Activated CD4-positive, alpha-beta T cell treated with anti-CD3 and anti-CD28 coated beads for 36 hours (primary cell): ENCODE results near the gene NPR3. TPM values are rescaled to one million over a fixed set of nuclear protein-coding genes. Genes with fewer than 3 reads are reported as not detected.

ENCODE experiments used
- ATAC-seq: fragments of 200-7000 bp; cut with Tn5 transposase; one replicate; pipeline ENCODE4 v1.10.0; 2021; ENCODE audit warnings: mild to moderate bottlenecking, moderate library complexity
- CTCF ChIA-PET: fragments of 350-600 bp; sonication (Branson Sonifier 250); formaldehyde crosslinking; loops from one replicate; lab custom pipeline; 2021; ENCODE audit warnings: antibody characterized with exemption; lab: Charles Lee
- POLR2A ChIA-PET: fragments of 350-600 bp; sonication (Branson Sonifier 250); formaldehyde crosslinking; loops from one replicate; lab custom pipeline; 2021; ENCODE audit warnings: antibody characterized with exemption, inconsistent platforms; lab: Charles Lee
- DNase-seq: peaks from one replicate; pipeline ENCODE4 v3.0.0-alpha.2; 2020
- H3K27ac Mint-ChIP-seq: one replicate; pipeline ENCODE4 v1.8.0; 2021; ENCODE audit warnings: mixed read lengths
- H3K27me3 Mint-ChIP-seq: one replicate; pipeline ENCODE4 v1.8.0; 2021; ENCODE audit warnings: mixed read lengths
- H3K36me3 Mint-ChIP-seq: one replicate; pipeline ENCODE4 v1.8.0; 2021; ENCODE audit warnings: low read depth, mixed read lengths
- H3K4me1 Mint-ChIP-seq: one replicate; pipeline ENCODE4 v1.8.0; 2021; ENCODE audit warnings: mixed read lengths
- H3K4me3 Mint-ChIP-seq: one replicate; pipeline ENCODE4 v1.8.0; 2021; ENCODE audit warnings: mild to moderate bottlenecking, moderate library complexity, mixed read lengths
- H3K9me3 Mint-ChIP-seq: one replicate; pipeline ENCODE4 v1.8.0; 2021; ENCODE audit warnings: low read depth, mixed read lengths
- intact Hi-C, 2 experiments: fragments of 100-400 bp; cut with DNase I in 1 of 2; cut with micrococcal nuclease in 1 of 2; formaldehyde crosslinking; loops; one replicate each; pipeline versions ENCODE4 v1.14.2 to v1.15.1; 2022 to 2024; cut with DNase I, micrococcal nuclease
- total RNA-seq, 2 experiments: library from RNA; stranded (reverse); gene quantifications; one replicate each; pipeline ENCODE4 v1.2.3, GENCODE V29; 2021

Gene NPR3, protein sequence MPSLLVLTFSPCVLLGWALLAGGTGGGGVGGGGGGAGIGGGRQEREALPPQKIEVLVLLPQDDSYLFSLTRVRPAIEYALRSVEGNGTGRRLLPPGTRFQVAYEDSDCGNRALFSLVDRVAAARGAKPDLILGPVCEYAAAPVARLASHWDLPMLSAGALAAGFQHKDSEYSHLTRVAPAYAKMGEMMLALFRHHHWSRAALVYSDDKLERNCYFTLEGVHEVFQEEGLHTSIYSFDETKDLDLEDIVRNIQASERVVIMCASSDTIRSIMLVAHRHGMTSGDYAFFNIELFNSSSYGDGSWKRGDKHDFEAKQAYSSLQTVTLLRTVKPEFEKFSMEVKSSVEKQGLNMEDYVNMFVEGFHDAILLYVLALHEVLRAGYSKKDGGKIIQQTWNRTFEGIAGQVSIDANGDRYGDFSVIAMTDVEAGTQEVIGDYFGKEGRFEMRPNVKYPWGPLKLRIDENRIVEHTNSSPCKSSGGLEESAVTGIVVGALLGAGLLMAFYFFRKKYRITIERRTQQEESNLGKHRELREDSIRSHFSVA
- total RNA-seq = under 1 TPM; 0.05 to 0.09 TPM

DNA sequence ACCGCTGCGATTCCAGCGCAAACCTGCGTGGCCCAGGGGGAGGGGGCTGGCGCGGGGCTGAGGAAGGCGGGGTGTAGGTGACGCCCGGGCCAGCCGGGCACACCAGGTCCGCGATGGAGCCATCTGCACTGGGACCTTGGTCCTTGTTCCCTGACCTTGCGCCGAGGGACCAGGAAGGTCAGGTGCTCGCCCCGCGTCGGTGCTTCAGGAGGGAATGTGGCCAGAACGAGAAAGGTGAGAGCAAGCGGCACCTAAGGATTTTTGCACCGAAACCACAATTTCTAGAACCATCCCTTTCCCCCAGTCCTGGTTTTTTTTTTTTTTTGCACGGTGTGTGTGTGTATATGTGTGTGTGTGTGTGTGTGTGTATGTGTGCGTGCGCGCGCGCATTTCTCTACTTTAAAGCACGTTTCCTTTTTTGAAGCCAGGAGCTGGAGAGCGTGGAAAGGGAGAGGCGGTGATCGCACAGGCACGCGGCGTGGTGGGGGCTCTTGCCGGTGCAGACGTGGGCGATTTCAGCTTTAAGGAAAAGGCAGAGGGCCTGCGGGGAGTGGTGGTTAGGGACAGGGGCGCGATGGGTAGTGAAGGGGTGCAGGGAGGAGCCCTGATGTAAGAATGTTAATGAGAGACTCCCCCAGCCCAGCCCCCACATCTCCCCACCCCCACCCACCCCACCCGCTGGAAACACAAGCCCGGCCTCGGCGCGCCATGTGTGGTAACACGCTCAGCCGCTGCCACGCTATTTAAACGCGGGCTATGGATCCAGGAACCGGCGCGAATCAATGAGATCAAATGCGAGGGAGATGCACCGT lies at the start of gene NPR3:
TSS of gene NPR3 (plus strand) at position 772 of the 812 bp plus-strand sequence. CDS start 456 bp downstream, outside the sequence.
- ChIA-PET POLR2A (no interaction called here), CTCF (interaction anchor here (0.6 to 0.7 kb wide), 3 partner anchors 49 to 1049 kb away, joined by 3 to 4 read pairs (median 3); no protein-coding TSS in a partner anchor)
- DNase-seq = peak; percentile 34
- no peaks in the 10 kb centered on the region for H3K36me3 Mint-ChIP-seq
- peaks cover 27% of the 10 kb centered on the region for H3K4me1 Mint-ChIP-seq
- peaks cover 69% of the 10 kb centered on the region for H3K27me3 Mint-ChIP-seq
- intact Hi-C loops = loop anchor here in 1 of 2 experiments (5.0 to 10.0 kb wide), 2 partner anchors 592 to 1224 kb away; partner anchors contain the start of gene RXFP3
- H3K4me3 Mint-ChIP-seq = peak within 1 kb of the TSS; percentile 68
- no peak within 1 kb of the TSS for H3K27ac Mint-ChIP-seq
- no peaks in the 10 kb centered on the region for H3K9me3 Mint-ChIP-seq
- ATAC-seq = peak; percentile 30

DNA sequence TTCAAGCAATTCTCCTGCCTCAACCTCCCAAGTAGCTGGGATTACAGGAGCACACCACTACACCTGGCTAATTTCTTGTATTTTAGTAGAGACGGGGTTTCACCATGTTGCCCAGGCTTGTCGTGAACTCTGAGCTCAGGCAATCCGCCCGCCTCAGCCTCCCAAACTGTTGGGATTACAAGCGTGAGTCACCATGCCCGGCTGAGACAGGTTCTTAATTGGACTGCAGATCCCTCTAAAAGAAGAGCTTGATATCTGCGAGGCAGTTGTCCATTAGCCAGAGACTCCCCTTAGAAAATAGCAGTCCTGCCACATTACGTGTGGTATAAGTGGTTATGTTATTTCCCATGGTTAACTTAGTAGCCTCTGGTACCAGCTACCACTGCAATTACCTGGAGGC lies 46.6 kb upstream of the NPR3 start:
- H3K9me3 Mint-ChIP-seq = peaks cover 7% of the 10 kb centered on the region
- no peak for DNase-seq
- ChIA-PET CTCF (no interaction called here), POLR2A (no interaction called here)
- H3K4me3 Mint-ChIP-seq = no peak overlapping the region
- H3K27me3 Mint-ChIP-seq = peaks cover 6% of the 10 kb centered on the region
- H3K27ac Mint-ChIP-seq = no peak overlapping the region
- no peaks in the 10 kb centered on the region for H3K36me3 Mint-ChIP-seq
- intact Hi-C loops = no loop called here
- no peaks in the 10 kb centered on the region for H3K4me1 Mint-ChIP-seq
- no peak for ATAC-seq

DNA sequence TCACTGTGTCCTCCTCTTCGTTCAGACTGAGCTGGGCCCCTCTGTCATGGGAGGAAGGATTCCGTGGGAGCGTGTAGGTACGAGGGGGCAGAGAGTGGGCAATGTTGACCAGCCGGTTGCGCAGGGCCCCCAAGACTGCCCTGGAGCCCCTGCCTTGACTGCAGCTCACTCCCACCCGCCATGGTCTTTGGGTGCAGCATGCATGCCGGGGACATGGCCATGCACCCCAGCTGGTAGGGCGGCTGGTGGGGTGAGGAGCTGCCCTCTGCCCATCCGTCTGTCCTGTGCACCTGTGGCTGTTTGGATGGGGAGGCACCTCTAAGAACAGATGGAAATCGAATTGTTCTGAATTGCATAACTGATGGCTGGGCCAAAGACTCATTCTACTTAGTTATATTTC lies 42.6 kb upstream of the NPR3 start:
- H3K36me3 Mint-ChIP-seq = peaks cover 3% of the 10 kb centered on the region
- CTCF ChIA-PET = no interaction called here
- POLR2A ChIA-PET = no interaction called here
- DNase-seq = no peak
- peaks cover 7% of the 10 kb centered on the region for H3K9me3 Mint-ChIP-seq
- H3K27ac Mint-ChIP-seq = no peak overlapping the region
- ATAC-seq = no peak
- H3K4me1 Mint-ChIP-seq = no peaks in the 10 kb centered on the region
- intact Hi-C loops = no loop called here
- peaks cover 2% of the 10 kb centered on the region for H3K27me3 Mint-ChIP-seq
- H3K4me3 Mint-ChIP-seq = no peak overlapping the region

DNA sequence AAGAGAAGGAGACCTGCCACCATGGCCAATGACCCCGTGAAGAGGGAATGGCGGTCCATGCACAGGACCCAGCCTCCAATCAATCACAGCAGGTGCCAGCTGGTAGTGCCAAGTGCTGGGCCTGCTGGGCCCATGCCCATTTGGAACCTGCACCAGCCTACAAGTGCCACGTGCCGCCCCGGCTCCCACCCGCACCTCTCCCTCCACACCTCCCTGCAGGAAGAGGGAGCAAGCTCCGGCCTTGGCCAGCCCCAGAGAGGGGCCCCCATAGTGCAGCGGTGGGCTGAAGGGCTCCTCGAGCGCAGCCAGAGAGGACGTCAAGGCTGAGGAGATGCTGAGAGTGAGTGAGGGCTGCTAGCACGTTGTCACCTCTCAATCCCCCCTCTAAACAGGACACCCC lies 37.8 kb upstream of the NPR3 start:
- DNase-seq (no peak), ATAC-seq (no peak)
- no peak overlapping the region for H3K27ac Mint-ChIP-seq
- intact Hi-C loops = no loop called here
- H3K4me1 Mint-ChIP-seq = no peaks in the 10 kb centered on the region
- peaks cover 8% of the 10 kb centered on the region for H3K27me3 Mint-ChIP-seq
- ChIA-PET CTCF (no interaction called here), POLR2A (no interaction called here)
- peaks cover 7% of the 10 kb centered on the region for H3K9me3 Mint-ChIP-seq
- H3K4me3 Mint-ChIP-seq = no peak overlapping the region
- peaks cover 3% of the 10 kb centered on the region for H3K36me3 Mint-ChIP-seq

DNA sequence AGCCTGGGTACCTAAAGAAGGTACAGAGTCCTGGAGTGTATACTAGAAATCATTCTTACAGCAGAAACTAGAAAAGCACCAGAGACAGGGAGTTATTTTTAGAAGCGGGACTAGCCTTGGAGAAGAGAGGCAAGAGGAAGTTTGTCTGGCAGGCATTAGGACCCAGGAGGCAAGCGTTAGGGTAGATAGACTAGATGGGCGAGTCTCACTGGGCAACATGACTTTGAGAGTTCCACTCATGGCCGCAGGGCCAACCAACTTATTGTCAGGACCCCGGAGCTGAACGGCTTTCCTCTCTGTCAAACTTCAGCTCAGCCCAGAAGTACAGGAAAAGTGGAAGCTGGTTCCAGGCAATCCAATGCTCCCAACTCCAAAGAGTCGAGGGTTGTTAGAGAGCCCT lies 34.1 kb upstream of the NPR3 start:
- no peak overlapping the region for H3K27ac Mint-ChIP-seq
- ChIA-PET POLR2A (no interaction called here), CTCF (no interaction called here)
- no peak for ATAC-seq
- H3K9me3 Mint-ChIP-seq = peaks cover under 1% of the 10 kb centered on the region
- H3K27me3 Mint-ChIP-seq = peaks cover 6% of the 10 kb centered on the region
- no peak overlapping the region for H3K4me3 Mint-ChIP-seq
- H3K4me1 Mint-ChIP-seq = no peaks in the 10 kb centered on the region
- no peak for DNase-seq
- intact Hi-C loops = no loop called here
- no peaks in the 10 kb centered on the region for H3K36me3 Mint-ChIP-seq

DNA sequence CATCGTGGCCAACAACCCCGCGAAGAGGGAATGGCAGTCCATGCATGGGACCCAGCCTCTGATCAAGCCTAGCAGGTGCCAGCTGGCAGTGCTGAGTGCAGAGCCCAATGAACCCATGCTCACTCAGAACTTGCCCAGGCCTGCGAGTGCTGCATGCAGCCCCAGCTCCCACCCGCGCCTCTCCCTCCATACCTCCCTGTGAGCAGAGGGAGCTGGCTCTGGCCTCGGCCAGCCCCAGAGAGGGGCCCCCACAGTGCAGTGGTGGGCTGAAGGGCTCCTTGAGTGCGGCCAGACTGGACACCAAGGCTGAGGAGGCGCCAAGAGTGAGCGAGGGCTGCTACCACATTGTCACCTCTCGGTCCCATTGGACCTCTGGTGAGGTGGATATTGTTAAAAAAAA lies 32.6 kb upstream of the NPR3 start:
- Mint-ChIP-seq H3K27me3 (peaks cover 6% of the 10 kb centered on the region), H3K27ac (no peak overlapping the region), H3K9me3 (peaks cover 2% of the 10 kb centered on the region), H3K4me1 (no peaks in the 10 kb centered on the region), H3K36me3 (no peaks in the 10 kb centered on the region), H3K4me3 (no peak overlapping the region)
- intact Hi-C loops = no loop called here
- ChIA-PET CTCF (no interaction called here), POLR2A (no interaction called here)
- ATAC-seq = no peak
- DNase-seq = no peak

DNA sequence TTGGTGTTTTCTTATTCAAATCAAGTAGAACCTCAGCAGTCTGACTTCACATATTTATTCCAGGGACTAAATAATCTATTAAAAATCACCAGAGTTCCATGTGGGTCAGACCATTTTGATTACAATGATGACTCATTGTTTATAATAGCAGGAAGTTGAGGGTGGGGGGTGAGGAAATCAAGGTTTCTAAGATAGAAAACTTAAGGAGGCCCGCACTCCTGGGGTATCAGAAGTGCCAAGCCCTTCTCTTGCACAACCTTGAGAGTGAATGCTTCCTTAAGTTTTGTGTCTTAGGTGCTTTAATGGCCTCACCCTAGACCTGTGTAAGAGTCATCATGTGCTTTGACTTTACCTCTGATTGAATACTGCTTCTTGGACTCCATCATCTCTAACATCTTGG lies 31.9 kb upstream of the NPR3 start:
- CTCF ChIA-PET = interaction anchor here (0.7 to 0.8 kb wide), 2 partner anchors 29 to 241 kb away, joined by 3 to 5 read pairs; no protein-coding TSS in a partner anchor
- DNase-seq (no peak), ATAC-seq (no peak)
- Mint-ChIP-seq H3K4me3 (no peak overlapping the region), H3K27me3 (peaks cover 6% of the 10 kb centered on the region), H3K36me3 (no peaks in the 10 kb centered on the region), H3K4me1 (no peaks in the 10 kb centered on the region), H3K27ac (no peak overlapping the region), H3K9me3 (peaks cover 9% of the 10 kb centered on the region)
- intact Hi-C loops = no loop called here
- POLR2A ChIA-PET = no interaction called here

DNA sequence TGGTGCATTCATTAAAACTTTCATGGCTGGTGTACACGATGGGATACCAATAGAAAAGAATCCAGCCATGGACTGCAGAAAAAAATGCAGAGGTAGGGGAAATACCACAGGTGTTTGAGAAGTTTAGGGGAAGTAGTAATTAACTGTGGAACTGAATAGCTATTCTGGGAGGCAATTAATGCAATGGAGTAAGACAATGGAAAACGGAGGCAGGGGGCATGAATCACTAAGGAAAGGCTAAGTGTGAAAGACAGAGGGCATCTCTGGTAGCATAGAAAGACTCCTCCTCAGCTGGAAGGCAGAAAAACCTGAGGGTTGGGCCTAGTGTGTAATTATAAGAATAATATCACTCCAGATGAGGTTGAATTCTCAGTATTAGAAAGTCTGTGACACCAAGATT lies 30.9 kb upstream of the NPR3 start:
- H3K27ac Mint-ChIP-seq = no peak overlapping the region
- no peaks in the 10 kb centered on the region for H3K4me1 Mint-ChIP-seq
- POLR2A ChIA-PET = no interaction called here
- H3K27me3 Mint-ChIP-seq = peaks cover 8% of the 10 kb centered on the region
- CTCF ChIA-PET = no interaction called here
- intact Hi-C loops = no loop called here
- no peak for ATAC-seq
- no peak for DNase-seq
- H3K9me3 Mint-ChIP-seq = peaks cover 17% of the 10 kb centered on the region
- no peaks in the 10 kb centered on the region for H3K36me3 Mint-ChIP-seq
- H3K4me3 Mint-ChIP-seq = no peak overlapping the region

DNA sequence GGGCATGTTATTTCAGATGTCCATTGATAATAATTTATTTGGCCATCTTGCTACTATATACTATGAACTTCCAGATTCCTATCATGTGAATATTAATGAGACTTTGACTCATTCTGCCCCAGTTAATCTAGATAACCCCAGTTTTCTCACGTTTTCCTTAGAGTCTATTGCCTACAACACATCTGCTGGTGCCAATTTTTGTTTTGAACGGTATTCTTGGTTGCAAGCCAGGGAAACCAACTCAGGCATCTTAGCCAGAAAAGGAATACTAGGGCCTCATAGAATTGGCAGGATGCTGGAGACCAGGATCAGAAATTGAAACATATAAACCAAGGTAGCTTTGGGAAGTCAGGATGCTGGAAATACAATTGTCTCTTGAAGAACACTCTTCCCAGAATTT lies 28.0 kb upstream of the NPR3 start:
- no peak for ATAC-seq
- H3K4me3 Mint-ChIP-seq = no peak overlapping the region
- no peak for DNase-seq
- H3K27me3 Mint-ChIP-seq = peaks cover 7% of the 10 kb centered on the region
- intact Hi-C loops = no loop called here
- ChIA-PET CTCF (no interaction called here), POLR2A (no interaction called here)
- H3K4me1 Mint-ChIP-seq = no peaks in the 10 kb centered on the region
- no peak overlapping the region for H3K27ac Mint-ChIP-seq
- no peaks in the 10 kb centered on the region for H3K36me3 Mint-ChIP-seq
- H3K9me3 Mint-ChIP-seq = peaks cover 25% of the 10 kb centered on the region

DNA sequence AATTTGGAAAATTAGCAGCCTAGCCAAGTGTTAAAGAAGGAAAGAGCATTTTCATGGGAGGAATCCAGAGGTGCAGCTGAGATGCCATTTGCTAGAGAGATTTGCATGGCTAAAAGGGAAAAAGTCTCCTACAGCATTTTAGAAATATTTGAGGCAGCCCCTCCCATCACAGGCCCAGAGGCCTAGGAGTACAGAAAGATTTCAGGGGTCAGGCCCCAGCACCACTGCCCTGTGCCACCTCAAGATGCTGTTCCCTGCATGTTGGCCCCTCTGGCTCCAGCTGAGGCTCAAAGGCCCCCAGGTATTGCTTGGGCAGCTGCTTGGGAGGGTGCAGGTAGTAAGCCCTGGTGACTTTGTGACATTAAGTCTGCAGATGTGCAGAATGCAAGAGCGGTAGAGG lies 26.9 kb upstream of the NPR3 start:
- DNase-seq = no peak

DNA sequence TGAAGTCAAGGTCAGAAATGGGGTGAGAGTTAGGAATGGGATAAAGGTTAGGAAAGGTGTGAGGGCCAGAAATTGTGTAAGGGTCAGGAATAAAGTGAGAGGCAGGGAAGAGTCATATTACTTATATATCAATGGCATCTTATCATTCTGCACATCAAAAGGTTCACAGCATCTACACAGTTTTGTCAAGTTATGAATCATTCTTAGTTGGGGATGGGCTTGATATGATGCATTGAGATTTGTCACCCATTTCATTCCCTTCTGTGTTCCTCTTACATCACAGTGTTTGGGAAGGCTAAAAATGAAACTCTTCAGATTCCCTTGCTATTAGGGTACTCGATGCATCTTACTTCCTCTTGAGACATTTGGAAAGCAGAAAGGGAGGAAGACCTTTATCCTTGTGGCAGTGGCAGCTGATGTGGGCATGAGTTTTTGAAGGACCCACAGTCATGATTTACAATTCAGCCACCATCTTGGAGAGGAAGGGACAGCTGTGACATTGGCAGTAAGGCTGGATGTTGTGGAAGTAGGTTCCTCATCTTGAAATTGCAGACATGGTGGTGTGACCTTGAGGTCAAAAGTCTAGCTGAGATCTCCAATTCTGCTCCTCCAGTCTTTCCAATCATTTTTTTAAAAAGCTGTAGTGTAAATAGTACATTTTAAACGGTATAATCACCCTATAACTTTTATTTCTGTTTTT lies 24.2 kb upstream of the NPR3 start:
- intact Hi-C loops = no loop called here
- CTCF ChIA-PET = interaction anchor here (0.6 kb wide), 1 partner anchor 991 kb away, joined by 3 read pairs; no protein-coding TSS in a partner anchor
- Mint-ChIP-seq H3K4me1 (no peaks in the 10 kb centered on the region), H3K27me3 (peaks cover 9% of the 10 kb centered on the region), H3K4me3 (no peak overlapping the region), H3K36me3 (no peaks in the 10 kb centered on the region), H3K9me3 (peaks cover 25% of the 10 kb centered on the region), H3K27ac (no peak overlapping the region)
- POLR2A ChIA-PET = no interaction called here
- ATAC-seq = no peak
- no peak for DNase-seq

More for the DNA sequence above, 26.9 kb upstream of the NPR3 start:
- Mint-ChIP-seq H3K36me3 (no peaks in the 10 kb centered on the region), H3K27ac (no peak overlapping the region), H3K27me3 (peaks cover 9% of the 10 kb centered on the region), H3K4me1 (no peaks in the 10 kb centered on the region), H3K9me3 (peaks cover 25% of the 10 kb centered on the region), H3K4me3 (no peak overlapping the region)
- no peak for ATAC-seq
- intact Hi-C loops = no loop called here
- ChIA-PET CTCF (no interaction called here), POLR2A (no interaction called here)
